HepG2 (cell line): ENCODE measurements around the gene SLC16A5.

ENCODE experiments used
- CEBPB ChIP-seq: IDR thresholded peaks from 2 replicates; pipeline ENCODE4 v1.6.1; 2011; ENCODE audit warnings: low read depth, low read length, improper control_type of control experiment, borderline replicate concordance
- CTCF ChIP-seq: sonication (generic); formaldehyde crosslinking; IDR thresholded peaks from 2 replicates; pipeline ENCODE4 v1.5.0; 2020; ENCODE audit warnings: mild to moderate bottlenecking, missing genetic modification reagents, moderate library complexity
- ETV6 ChIP-seq: sonication (generic); formaldehyde crosslinking; conservative IDR thresholded peaks from 2 replicates; pipeline ENCODE4 v1.4.0; 2020; ENCODE audit warnings: missing genetic modification reagents
- ISX ChIP-seq: sonication (generic); formaldehyde crosslinking; conservative IDR thresholded peaks from 2 replicates; pipeline ENCODE4 v1.5.0; 2020; ENCODE audit warnings: missing genetic modification reagents
- MBD4 ChIP-seq: IDR thresholded peaks from 2 replicates; pipeline ENCODE4 v1.6.1; 2012; ENCODE audit warnings: low read length, inconsistent platforms, borderline replicate concordance
- NR1H2 ChIP-seq: sonication (generic); formaldehyde crosslinking; IDR thresholded peaks from 2 replicates; pipeline ENCODE4 v1.8.1; 2022; ENCODE audit warnings: low read depth, missing genetic modification reagents, borderline replicate concordance
- PBX3 ChIP-seq: sonication (generic); formaldehyde crosslinking; IDR thresholded peaks from 2 replicates; pipeline ENCODE4 v1.8.1; 2023; ENCODE audit warnings: missing genetic modification reagents, inconsistent platforms, borderline replicate concordance
- PHB2 ChIP-seq: fragments of 450-650 bp; IDR thresholded peaks from 2 replicates; pipeline ENCODE4 v1.6.1; 2018; ENCODE audit not compliant: partially characterized antibody
- TBX3 ChIP-seq: fragments of 450-650 bp; IDR thresholded peaks from 2 replicates; pipeline ENCODE4 v1.6.1; 2017; ENCODE audit warnings: antibody characterized with exemption, mild to moderate bottlenecking, inconsistent platforms, borderline replicate concordance
- ZBTB7B ChIP-seq: sonication (generic); formaldehyde crosslinking; IDR thresholded peaks from 2 replicates; pipeline ENCODE4 v1.4.0; 2020; ENCODE audit warnings: missing genetic modification reagents
- ZFAT ChIP-seq: sonication (generic); formaldehyde crosslinking; conservative IDR thresholded peaks from 2 replicates; pipeline ENCODE4 v1.8.1; 2023; ENCODE audit warnings: missing genetic modification reagents, inconsistent platforms
- ZNF280D ChIP-seq: sonication (generic); formaldehyde crosslinking; IDR thresholded peaks from 2 replicates; pipeline ENCODE4 v1.5.1; 2020; ENCODE audit warnings: mild to moderate bottlenecking, missing genetic modification reagents
- ZNF530 ChIP-seq: sonication (generic); formaldehyde crosslinking; IDR thresholded peaks from 2 replicates; pipeline ENCODE4 v1.5.0; 2020; ENCODE audit warnings: low read depth, mild to moderate bottlenecking, missing genetic modification reagents
- ZNF558 ChIP-seq: sonication (generic); formaldehyde crosslinking; IDR thresholded peaks from 2 replicates; pipeline ENCODE4 v1.9.0; 2022; ENCODE audit warnings: mild to moderate bottlenecking, missing genetic modification reagents, borderline replicate concordance

- no peak for TF ChIP-seq ZFAT (CRISPR knock-in tag)
- TF ChIP-seq MBD4, result no peak
- TF ChIP-seq NR1H2 (CRISPR knock-in tag), result no peak
- TF ChIP-seq PHB2, result no peak
- TF ChIP-seq CEBPB, result no peak
- no peak for TF ChIP-seq ZNF280D (CRISPR knock-in tag)
- no peak for TF ChIP-seq CTCF (CRISPR knock-in tag)
- no peak for TF ChIP-seq PBX3 (CRISPR knock-in tag)
- no peak for TF ChIP-seq ZNF530 (CRISPR knock-in tag)
- TF ChIP-seq TBX3, result no peak
- no peak for TF ChIP-seq ISX (CRISPR knock-in tag)
- no peak for TF ChIP-seq ZBTB7B
- TF ChIP-seq ETV6 (CRISPR knock-in tag), result no peak
- no peak for TF ChIP-seq ZNF558 (CRISPR knock-in tag)
Measured at GRCh38 chr17:75138519-75138918, 50.8 kb downstream of the SLC16A5 start.
